GM19239 (cell line): ENCODE data around the gene PYGO2.
"Not testable (repeated sequence)": the region's sequence is repeated elsewhere in the genome, so short reads cannot be mapped to it uniquely, and the experiment has no call there.

Source experiments
- DNase-seq: peaks from one replicate; pipeline ENCODE4 v3.0.0; 2011; ENCODE audit warnings: low spot score; ENCODE audit not compliant: insufficient read length
- FAIRE-seq: peaks from 2 replicates; lab custom pipeline; 2011; peaks lifted over from hg19 to GRCh38; lab: Jason Lieb, UNC

Gene PYGO2

DNA sequence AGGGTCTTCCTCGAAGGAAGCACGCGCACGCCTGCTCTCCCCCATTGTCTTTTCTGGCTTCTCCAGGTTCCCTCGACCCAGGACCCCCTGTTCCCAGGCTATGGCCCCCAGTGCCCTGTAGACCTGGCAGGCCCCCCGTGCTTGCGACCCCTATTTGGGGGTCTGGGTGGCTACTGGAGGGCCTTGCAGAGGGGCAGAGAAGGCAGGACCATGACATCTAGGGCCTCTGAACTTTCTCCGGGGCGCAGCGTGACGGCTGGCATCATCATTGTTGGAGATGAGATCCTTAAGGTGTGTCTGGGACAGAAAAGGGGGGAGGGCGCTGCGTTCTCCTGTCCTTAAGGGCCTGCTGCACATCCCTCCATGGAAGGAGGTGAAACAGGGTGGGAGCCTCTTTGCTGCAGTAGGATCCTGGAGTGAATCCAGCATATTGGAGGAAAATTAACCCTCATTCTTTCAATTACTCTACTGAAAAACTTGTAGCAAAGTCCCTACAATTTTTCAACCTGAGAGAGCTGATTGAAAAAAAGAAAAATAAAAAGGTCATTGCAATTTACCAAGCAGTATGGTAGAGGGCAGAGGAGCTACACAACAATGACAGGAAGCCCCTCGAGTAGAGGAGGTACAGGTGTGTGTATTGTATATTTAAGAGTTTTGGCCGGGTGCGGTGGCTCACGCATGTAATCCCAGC is 22.3 kb upstream of the PYGO2 start:
- DNase-seq (no peak), FAIRE-seq (no peak)

DNA sequence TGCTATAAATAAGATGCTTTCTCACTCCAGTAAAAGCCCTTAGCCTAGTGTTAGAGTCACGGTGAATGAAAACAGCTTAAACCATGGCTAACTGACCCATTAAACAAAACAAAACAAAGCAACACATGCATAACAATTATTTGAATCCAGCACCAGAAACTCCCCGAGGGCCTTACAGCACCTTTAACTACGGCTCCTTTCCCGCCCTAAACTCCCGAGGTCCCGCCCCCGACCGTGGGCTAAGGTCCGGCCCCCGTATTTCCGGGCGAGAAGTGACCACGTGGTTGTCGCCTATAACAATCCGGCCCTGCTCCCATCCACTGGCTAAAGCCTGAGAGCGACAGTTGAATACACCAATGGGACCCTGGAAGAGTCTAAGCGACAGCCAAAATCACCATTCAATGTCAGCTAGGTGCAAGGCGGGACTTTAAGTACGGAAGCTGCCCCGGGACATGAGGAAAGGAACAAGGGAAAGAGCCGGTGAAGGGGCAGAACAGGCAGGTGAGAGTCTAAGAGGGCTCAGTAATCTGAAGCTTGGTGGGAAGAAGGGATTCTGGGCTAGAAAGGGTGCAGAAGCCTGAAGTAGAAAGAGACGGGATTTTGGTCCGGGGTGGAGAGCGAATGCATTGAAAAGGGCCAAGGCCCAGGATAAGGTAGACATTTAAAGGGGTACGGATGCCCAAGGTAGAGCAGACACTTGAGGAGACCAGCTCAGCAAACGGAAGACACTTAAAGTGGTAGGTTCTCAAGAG is 21.5 kb upstream of the PYGO2 start, which contains the start of gene FLAD1:
Gene FLAD1, plus strand, starts transcription at position 448 of the 752 bp plus-strand sequence. CDS start 351 bp downstream, outside the sequence.
- FAIRE-seq: peak; percentile 98
- peak; percentile 96 for DNase-seq

GRCh38 chr1:154982341-154982740 is 20.8 kb upstream of the PYGO2 start:
- no peak for FAIRE-seq
- DNase-seq: no peak

- DNase-seq (no peak), FAIRE-seq (no peak)
Observed at GRCh38 chr1:154978360-154978759, 16.8 kb upstream of the PYGO2 start.

DNA sequence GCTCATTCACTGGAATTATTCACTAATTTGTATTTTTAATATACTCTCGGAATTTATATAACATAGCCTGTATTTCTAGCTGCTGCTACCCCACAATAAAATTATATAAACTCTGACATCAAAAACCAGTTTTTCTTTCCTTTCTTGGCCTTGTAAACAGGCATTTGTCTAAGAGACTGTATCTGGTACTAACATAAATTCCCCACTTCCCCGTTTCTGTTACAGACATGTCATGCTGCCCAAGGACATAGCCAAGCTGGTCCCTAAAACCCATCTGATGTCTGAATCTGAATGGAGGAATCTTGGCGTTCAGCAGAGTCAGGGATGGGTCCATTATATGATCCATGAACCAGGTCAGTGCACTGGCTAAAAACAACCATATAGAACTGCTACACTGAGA is 16.2 kb upstream of the PYGO2 start:
- not testable (repeated sequence) for DNase-seq, FAIRE-seq

DNA sequence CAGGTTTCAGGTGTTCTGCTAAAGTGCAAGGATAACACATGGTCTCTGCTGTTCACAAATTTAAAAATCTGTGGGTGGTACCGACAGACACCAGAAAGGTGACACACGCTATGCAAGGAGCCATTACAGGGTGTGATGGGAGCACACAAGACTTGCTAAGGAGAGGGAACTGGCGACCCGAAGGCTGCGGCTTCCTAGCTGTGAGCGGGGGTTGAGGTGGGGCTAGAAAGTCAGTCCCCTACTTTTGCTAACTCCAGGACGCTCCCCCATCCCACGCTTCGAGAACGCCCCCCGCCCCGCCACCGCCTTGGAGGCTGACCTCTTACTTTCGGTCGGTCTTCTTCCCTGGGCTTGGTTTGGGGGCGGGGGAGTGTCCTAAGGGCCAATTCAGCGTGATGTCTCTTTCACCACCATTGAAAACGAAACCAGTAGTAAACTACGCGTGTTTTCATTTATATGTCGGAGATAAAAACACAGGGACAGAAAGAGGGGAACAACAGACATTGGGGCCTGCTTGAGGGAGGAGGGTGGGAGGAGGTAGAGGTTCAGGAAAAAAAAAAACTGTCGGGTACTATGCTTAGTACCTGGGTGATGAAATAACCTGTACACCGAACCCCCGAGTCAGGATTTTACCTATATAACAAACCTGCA is 14.0 kb upstream of the PYGO2 start:
- DNase-seq: no peak
- peak; percentile 63 for FAIRE-seq

GRCh38 chr1:154974808-154975408 is 13.3 kb upstream of the PYGO2 start:
- DNase-seq: peak; percentile 65
- no peak for FAIRE-seq

GRCh38 chr1:154974102-154974807 is 12.7 kb upstream of the PYGO2 start, which contains the start of gene CKS1B:
Gene CKS1B (plus strand): TSS chr1:154974681. CDS start chr1:154974746, 65 bp downstream.
- DNase-seq (peak; percentile 88), FAIRE-seq (peak; percentile 99)

- FAIRE-seq: no peak
Observed at GRCh38 chr1:154973344-154974101, 11.9 kb upstream of the PYGO2 start.

DNA sequence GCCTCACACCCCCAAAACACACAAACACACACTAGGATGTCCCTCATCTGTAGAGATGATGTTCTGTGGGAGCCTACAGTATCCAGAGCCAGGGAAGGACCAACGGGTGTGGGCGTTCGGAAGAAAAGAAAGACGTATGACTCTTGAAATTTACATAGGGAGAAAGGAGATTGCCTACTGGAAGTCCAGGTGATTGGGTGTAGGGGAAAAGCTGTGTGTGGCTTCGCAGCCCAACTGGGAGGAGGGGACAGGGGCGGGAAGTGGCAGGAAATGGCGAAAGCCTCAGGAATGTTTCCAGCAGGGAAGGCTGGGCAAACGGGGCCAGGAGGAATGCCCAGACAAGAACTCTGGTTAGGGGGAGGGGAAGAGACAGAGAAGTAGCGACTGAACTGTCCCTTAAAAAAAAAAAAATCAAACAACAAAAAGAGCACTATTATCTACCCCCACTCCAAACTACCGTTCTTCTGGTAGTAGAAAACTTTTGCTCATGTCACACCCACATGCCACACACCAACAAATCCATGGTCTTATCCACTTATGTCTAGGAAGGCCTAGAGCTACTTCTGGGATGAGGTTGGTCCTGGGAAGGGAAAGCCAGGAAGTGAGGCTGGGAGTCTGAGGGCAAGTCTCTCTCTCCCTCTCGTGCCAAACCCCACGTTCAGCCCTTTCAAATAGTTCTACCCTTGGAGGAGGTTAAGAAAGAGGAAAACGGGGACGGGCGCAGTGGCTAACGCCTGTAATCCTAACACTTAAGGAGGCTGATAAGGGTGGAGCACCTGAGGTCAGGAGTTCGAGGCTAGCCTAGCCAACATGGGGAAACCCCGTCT is 11.1 kb upstream of the PYGO2 start:
- no peak for FAIRE-seq
- DNase-seq: no peak

More at GRCh38 chr1:154973344-154974101, 11.9 kb upstream of the PYGO2 start:
- peak; percentile 84 for DNase-seq

GRCh38 chr1:154972213-154972516 is 10.6 kb upstream of the PYGO2 start:
- DNase-seq (no peak), FAIRE-seq (no peak)

DNA sequence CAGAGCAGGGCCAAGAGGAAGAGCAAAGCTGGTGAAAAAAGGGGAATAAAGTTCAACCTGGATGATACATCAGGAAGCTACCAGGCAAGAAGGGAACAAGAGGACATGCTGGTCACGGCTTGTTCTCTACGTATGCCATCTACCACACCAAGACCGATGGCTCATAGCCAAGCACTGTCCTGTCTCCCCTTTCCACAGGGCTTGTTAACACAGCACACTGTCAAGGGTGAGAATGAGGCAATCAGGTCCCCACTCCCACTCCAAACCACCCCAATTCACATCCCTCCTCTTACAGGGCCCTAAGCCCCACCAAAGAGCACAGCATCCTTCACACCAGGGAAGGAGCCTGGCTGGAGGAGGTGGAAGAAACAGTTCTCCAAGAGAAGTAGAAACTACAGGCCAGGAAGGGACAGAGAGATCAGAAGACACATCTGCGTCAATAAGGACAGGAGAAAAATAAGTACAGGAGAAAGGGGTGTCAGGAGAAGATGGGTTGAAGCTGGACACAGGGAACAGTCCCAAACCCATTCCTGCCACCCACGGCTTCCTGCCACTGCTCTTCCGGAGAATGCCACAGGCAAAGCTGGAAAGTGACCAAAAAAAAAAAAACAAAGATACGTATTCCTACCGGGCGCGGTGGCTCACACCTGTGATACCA is 9.9 kb upstream of the PYGO2 start:
- no peak for DNase-seq
- no peak for FAIRE-seq

DNA sequence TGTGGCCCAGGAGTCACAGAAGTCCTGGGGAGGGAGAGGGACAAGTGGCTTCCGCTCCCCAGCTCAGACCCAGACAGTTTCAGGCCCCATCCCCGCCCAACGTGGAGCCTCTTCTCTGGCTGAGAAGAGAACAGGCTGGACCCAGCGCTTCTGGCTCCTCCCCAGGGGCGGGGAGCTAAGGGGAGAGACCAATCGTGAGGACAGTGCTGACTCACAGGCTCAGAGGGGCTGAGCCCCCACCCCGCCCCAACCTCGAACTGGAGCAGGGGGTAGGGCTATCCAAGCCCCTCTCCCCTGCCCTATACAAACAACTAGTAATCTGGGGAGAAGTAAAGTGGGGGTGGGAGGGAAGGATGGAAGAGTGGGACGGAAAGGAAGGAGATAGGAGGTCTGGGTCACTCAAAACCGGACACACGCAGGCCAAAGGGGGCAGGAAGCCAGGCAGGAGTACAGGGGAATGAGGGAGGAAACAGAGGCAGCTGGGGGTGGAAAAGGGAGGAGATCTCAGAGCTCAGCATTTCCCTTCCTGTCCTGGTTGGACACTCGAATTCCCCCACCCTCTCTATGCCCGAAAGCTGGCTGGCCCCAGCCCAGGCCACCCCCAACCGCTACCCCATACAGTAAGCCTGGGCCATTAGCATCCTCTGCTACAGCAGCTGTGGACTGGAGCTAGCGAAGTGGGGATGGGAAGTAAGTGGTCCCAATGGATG is 9.2 kb upstream of the PYGO2 start, which contains the start of gene SHC1:
Gene SHC1, minus strand, starts transcription at position 117 of the 710 bp plus-strand sequence. CDS start 221 bp downstream, outside the sequence.
- DNase-seq (peak; percentile 30), FAIRE-seq (no peak)

GRCh38 chr1:154969860-154970452 is 8.4 kb upstream of the PYGO2 start:
- DNase-seq (no peak), FAIRE-seq (no peak)

DNA sequence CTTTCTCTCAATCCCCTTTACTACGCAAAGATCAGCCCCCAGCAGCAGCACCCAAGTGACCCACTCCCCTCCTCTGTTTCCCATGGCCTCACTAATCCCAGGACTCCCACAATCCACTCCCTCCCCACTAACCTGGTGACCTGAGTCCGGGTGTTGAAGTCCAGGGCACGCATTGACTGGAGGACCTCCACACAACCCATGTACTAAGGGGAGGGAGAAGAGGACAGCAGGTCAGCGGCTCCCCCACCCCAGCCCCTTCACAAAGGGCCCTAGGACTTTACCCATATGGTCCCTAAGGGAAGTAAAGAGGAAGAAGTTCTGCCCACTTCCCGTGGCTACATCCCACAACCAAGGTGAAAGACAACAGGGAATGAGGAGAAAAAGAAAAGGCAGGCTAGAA is 7.7 kb upstream of the PYGO2 start:
- FAIRE-seq: no peak

DNA sequence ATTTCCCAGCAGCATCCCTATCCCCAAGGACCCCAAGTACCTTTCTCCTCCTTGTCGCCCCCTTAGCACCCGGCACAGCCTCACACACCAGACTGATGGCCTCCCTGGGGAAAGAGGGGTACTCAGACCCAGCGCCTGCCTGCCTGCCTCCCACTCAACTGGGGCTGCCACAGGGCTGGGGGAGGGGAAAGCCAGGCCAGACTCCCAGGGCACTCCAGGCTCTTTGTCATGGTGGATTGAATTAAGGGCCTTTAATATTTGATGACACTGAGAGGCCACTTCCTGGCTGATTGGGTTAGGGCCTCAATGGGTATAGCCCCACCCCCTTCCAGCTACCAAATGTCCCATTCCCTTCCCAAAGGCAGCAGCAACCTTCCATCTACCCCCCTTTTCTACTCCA is 7.1 kb upstream of the PYGO2 start:
- no peak for DNase-seq
- FAIRE-seq: no peak

More for the DNA sequence above, 7.7 kb upstream of the PYGO2 start:
- no peak for DNase-seq
